A673 (cell line): Measurements from ENCODE around the gene ASTN1.

Source experiments
- CTCF ChIP-seq: fragments of 300-800, 200-600 bp; sonication (generic); conservative IDR thresholded peaks from 2 replicates; pipeline ENCODE4 v1.5.1; 2017; ENCODE audit warnings: low read depth, mild to moderate bottlenecking, antibody characterized with exemption, low read length, moderate library complexity, mixed read lengths
- EZH2 ChIP-seq: fragments of 200-600 bp; sonication (generic); IDR thresholded peaks from 2 replicates; pipeline ENCODE4 v1.6.1; 2017; ENCODE audit warnings: borderline replicate concordance, low read depth, mild to moderate bottlenecking, mixed read lengths, antibody characterized with exemption, low read length; ENCODE audit not compliant: poor library complexity, severe bottlenecking

GRCh38 chr1:176816232-176816631 lies 348.3 kb downstream of the ASTN1 start:
- no peak for TF ChIP-seq CTCF
- no peak for TF ChIP-seq EZH2
